Neural progenitor cell (in vitro differentiated cells): ENCODE measurements around the gene SMOC2.

Source experiments
- EZH2phosphoT487 ChIP-seq: fragments of 200-600 bp; sonication (generic); IDR thresholded peaks from 2 replicates; pipeline ENCODE4 v1.6.1; 2017; ENCODE audit warnings: antibody characterized with exemption
- TF ChIP-seq, protein P1 (sequence below): fragments of 200-600 bp; sonication (generic); IDR thresholded peaks from 2 replicates; pipeline ENCODE4 v1.5.1; 2017; ENCODE audit warnings: antibody characterized with exemption, mild to moderate bottlenecking

DNA sequence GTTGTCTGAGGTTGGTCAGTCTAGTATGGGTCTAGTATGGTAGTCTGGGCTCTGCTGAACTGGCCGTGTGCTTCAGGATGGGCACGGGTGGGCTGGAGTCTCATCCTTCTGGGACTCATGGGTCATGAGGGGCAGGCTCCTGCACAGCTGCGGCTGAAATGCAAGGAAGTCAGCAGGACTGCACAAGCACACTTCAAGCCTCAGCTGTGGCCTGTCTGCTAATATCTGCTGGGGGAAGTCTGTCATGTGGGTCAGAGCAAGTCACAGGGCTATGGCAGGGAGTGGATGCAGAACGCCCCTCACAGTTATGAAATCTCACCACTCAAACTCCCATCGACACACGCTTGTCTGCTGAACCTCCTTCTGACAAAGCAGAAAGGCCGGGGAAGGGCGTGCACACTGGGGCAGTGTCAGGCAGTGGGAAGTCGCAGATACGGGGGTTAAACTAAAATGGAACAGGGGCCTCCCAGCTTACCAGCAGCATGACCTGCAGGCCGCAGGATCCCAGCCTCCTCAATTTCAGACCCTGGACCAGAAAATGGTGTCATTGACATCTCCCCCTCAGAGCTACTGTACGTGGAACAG is 229.5 kb downstream of the SMOC2 start:
- TF ChIP-seq, protein P1, sequence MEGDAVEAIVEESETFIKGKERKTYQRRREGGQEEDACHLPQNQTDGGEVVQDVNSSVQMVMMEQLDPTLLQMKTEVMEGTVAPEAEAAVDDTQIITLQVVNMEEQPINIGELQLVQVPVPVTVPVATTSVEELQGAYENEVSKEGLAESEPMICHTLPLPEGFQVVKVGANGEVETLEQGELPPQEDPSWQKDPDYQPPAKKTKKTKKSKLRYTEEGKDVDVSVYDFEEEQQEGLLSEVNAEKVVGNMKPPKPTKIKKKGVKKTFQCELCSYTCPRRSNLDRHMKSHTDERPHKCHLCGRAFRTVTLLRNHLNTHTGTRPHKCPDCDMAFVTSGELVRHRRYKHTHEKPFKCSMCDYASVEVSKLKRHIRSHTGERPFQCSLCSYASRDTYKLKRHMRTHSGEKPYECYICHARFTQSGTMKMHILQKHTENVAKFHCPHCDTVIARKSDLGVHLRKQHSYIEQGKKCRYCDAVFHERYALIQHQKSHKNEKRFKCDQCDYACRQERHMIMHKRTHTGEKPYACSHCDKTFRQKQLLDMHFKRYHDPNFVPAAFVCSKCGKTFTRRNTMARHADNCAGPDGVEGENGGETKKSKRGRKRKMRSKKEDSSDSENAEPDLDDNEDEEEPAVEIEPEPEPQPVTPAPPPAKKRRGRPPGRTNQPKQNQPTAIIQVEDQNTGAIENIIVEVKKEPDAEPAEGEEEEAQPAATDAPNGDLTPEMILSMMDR, result no peak
- no peak for TF ChIP-seq EZH2phosphoT487
